DOHH2 (cell line): ENCODE results near the gene BFSP1.

Source experiments
- EZH2phosphoT487 ChIP-seq: fragments of 200-600 bp; sonication (generic); IDR thresholded peaks from 2 replicates; pipeline ENCODE4 v1.6.1; 2017; ENCODE audit warnings: borderline replicate concordance, mild to moderate bottlenecking, antibody characterized with exemption, low read length, moderate library complexity, mixed read lengths
- TF ChIP-seq, protein P1 (sequence below): fragments of 200-600 bp; sonication (generic); IDR thresholded peaks from one replicate; pipeline ENCODE4 v1.5.1; 2014; ENCODE audit warnings: antibody characterized with exemption, mild to moderate bottlenecking, low read depth, low read length; ENCODE audit not compliant: poor library complexity, severe bottlenecking

GRCh38 chr20:17573463-17573862, 42.3 kb upstream of the BFSP1 start:
- TF ChIP-seq, protein P1, sequence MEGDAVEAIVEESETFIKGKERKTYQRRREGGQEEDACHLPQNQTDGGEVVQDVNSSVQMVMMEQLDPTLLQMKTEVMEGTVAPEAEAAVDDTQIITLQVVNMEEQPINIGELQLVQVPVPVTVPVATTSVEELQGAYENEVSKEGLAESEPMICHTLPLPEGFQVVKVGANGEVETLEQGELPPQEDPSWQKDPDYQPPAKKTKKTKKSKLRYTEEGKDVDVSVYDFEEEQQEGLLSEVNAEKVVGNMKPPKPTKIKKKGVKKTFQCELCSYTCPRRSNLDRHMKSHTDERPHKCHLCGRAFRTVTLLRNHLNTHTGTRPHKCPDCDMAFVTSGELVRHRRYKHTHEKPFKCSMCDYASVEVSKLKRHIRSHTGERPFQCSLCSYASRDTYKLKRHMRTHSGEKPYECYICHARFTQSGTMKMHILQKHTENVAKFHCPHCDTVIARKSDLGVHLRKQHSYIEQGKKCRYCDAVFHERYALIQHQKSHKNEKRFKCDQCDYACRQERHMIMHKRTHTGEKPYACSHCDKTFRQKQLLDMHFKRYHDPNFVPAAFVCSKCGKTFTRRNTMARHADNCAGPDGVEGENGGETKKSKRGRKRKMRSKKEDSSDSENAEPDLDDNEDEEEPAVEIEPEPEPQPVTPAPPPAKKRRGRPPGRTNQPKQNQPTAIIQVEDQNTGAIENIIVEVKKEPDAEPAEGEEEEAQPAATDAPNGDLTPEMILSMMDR, result no peak
- no peak for TF ChIP-seq EZH2phosphoT487
